Activated T-helper 2 cell treated with anti-CD3 and anti-CD28 coated beads, Interferon-gamma antibody, Interleukin-2, Interleukin-4, amounts not matched to agents 10 μg/mL and 5 μg/mL and 100 μg/mL, durations not matched to agents 14 hours and 24 hours and 36 hours (primary cell): Measurements from ENCODE around the gene RTN1. TPM values are rescaled to one million over a fixed set of nuclear protein-coding genes. Genes with fewer than 3 reads are reported as not detected.

Experiments
- DNase-seq: peaks from one replicate; pipeline ENCODE4 v3.0.0; 2021; ENCODE audit warnings: low spot score
- H3K27ac Mint-ChIP-seq: one replicate; pipeline ENCODE4 v1.8.0; 2021; ENCODE audit warnings: mixed read lengths
- H3K27me3 Mint-ChIP-seq: one replicate; pipeline ENCODE4 v1.8.0; 2021; ENCODE audit warnings: low read depth, mixed read lengths
- H3K36me3 Mint-ChIP-seq: one replicate; pipeline ENCODE4 v1.8.0; 2021; ENCODE audit warnings: low read depth, mixed read lengths
- H3K4me1 Mint-ChIP-seq: one replicate; pipeline ENCODE4 v1.8.0; 2021; ENCODE audit warnings: low read depth, mixed read lengths
- H3K4me3 Mint-ChIP-seq: one replicate; pipeline ENCODE4 v1.8.0; 2021; ENCODE audit warnings: low read depth, mild to moderate bottlenecking, moderate library complexity, mixed read lengths
- H3K9me3 Mint-ChIP-seq: one replicate; pipeline ENCODE4 v1.8.0; 2021; ENCODE audit warnings: mixed read lengths
- intact Hi-C: fragments of 100-400 bp; cut with micrococcal nuclease; formaldehyde crosslinking; loops from one replicate; pipeline ENCODE4 v1.15.1; 2023
- total RNA-seq: library from RNA; stranded (reverse); gene quantifications from 2 replicates; pipeline ENCODE4 v1.2.3, GENCODE V29; 2022

The RTN1 gene
- total RNA-seq, 1 donor from 2014 or later: not detected

GRCh38 chr14:59570122-59570521, 300.5 kb downstream of the RTN1 start:
- DNase-seq: no peak
- no peak overlapping the region for H3K27ac Mint-ChIP-seq
- H3K27me3 Mint-ChIP-seq: peaks cover 21% of the 10 kb centered on the region
- intact Hi-C loops: no loop called here
- no peaks in the 10 kb centered on the region for H3K36me3 Mint-ChIP-seq
- H3K4me1 Mint-ChIP-seq: no peaks in the 10 kb centered on the region
- H3K4me3 Mint-ChIP-seq: no peak overlapping the region
- no peaks in the 10 kb centered on the region for H3K9me3 Mint-ChIP-seq

DNA sequence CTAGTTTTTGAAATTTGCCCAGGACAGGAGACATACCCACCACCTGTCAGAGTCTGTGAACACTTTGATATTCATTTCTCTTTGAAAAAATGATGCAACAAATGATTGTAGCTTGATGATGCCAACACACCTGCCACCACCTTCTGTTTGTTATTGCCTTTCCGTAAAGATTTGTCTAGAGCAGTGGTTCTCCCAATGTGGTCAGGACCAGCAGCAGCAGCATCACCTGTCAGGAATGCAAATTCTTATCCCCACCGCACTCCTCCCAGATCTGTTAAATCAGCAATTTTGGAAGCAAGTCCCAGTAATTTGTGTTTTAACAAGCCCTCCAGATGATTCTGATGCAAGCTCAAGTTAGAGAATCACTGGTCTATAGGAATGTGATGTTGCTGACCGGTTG, 303.9 kb downstream of the RTN1 start:
- H3K9me3 Mint-ChIP-seq: no peaks in the 10 kb centered on the region
- H3K4me1 Mint-ChIP-seq: no peaks in the 10 kb centered on the region
- H3K36me3 Mint-ChIP-seq: no peaks in the 10 kb centered on the region
- H3K27ac Mint-ChIP-seq: no peak overlapping the region
- intact Hi-C loops: no loop called here
- peaks cover 18% of the 10 kb centered on the region for H3K27me3 Mint-ChIP-seq
- no peak overlapping the region for H3K4me3 Mint-ChIP-seq
- DNase-seq: no peak

DNA sequence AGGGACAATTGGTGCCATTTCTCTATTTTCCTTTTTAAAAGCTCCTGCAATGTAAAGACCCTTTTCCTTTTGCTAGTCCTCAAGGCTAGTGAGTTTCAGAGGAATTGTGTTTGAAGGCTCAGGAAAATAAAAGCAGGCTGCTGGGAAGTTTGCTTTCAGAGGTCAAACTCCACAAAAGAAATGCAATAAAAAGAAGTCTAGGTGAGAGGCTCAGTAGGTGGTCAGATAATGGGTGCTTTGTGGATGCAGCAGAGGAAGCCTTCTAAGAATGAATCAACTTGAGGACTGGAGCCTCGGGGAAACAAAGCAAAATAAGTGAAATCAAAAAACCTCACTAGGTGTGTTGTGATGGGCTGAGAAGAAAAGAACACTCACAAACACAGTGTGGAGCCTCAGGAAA, 304.3 kb downstream of the RTN1 start:
- peaks cover 16% of the 10 kb centered on the region for H3K27me3 Mint-ChIP-seq
- H3K27ac Mint-ChIP-seq: no peak overlapping the region
- DNase-seq: no peak
- no peaks in the 10 kb centered on the region for H3K9me3 Mint-ChIP-seq
- intact Hi-C loops: no loop called here
- H3K4me1 Mint-ChIP-seq: no peaks in the 10 kb centered on the region
- H3K4me3 Mint-ChIP-seq: no peak overlapping the region
- no peaks in the 10 kb centered on the region for H3K36me3 Mint-ChIP-seq

GRCh38 chr14:59565087-59565486, 305.5 kb downstream of the RTN1 start:
- Mint-ChIP-seq H3K4me1 (no peaks in the 10 kb centered on the region), H3K36me3 (no peaks in the 10 kb centered on the region), H3K9me3 (no peaks in the 10 kb centered on the region), H3K4me3 (no peak overlapping the region), H3K27me3 (peaks cover 16% of the 10 kb centered on the region), H3K27ac (no peak overlapping the region)
- DNase-seq: no peak
- intact Hi-C loops: no loop called here

- DNase-seq: no peak
- no peak overlapping the region for H3K4me3 Mint-ChIP-seq
- H3K27me3 Mint-ChIP-seq: peaks cover 16% of the 10 kb centered on the region
- H3K27ac Mint-ChIP-seq: no peak overlapping the region
- H3K4me1 Mint-ChIP-seq: no peaks in the 10 kb centered on the region
- no peaks in the 10 kb centered on the region for H3K9me3 Mint-ChIP-seq
- intact Hi-C loops: no loop called here
- H3K36me3 Mint-ChIP-seq: no peaks in the 10 kb centered on the region
Measured at GRCh38 chr14:59564366-59564765, 306.2 kb downstream of the RTN1 start.

GRCh38 chr14:59547310-59547709, 323.3 kb downstream of the RTN1 start:
- no peak for DNase-seq
- no peak overlapping the region for H3K27ac Mint-ChIP-seq

More at GRCh38 chr14:59547310-59547709, 323.3 kb downstream of the RTN1 start:
- Mint-ChIP-seq H3K4me3 (no peak overlapping the region), H3K27me3 (no peaks in the 10 kb centered on the region), H3K4me1 (no peaks in the 10 kb centered on the region), H3K36me3 (no peaks in the 10 kb centered on the region), H3K9me3 (no peaks in the 10 kb centered on the region)
- intact Hi-C loops: no loop called here

Other genes with a start within 250 kb of the RTN1 start
- not detected in 2 replicates for gene LRRC9, start 49.4 kb upstream of the RTN1 start, total RNA-seq
- gene PCNX4, start 221.1 kb upstream of the RTN1 start, total RNA-seq: 38.8 and 46.3 TPM in 2 replicates